Activated CD4-positive, alpha-beta memory T cell treated with anti-CD3 and anti-CD28 coated beads, Interleukin-2, amount 10 ng/mL, durations not matched to agents 7 days and 5 days (primary cell): ENCODE data around the gene LEFTY1. TPM values are rescaled to one million over a fixed set of nuclear protein-coding genes. Genes with fewer than 3 reads are reported as not detected.

Experiments used
- CTCF ChIA-PET: fragments of 350-600 bp; sonication (Branson Sonifier 250); formaldehyde crosslinking; loops from one replicate; lab custom pipeline; 2021; ENCODE audit warnings: antibody characterized with exemption, inconsistent platforms; lab: Charles Lee
- POLR2A ChIA-PET: fragments of 350-600 bp; sonication (Branson Sonifier 250); formaldehyde crosslinking; loops from one replicate; lab custom pipeline; 2021; ENCODE audit warnings: antibody characterized with exemption; lab: Charles Lee
- DNase-seq: peaks from one replicate; pipeline ENCODE4 v3.0.0-alpha.2; 2020
- H3K27ac Mint-ChIP-seq: one replicate; pipeline ENCODE4 v1.8.0; 2021; ENCODE audit warnings: mild to moderate bottlenecking, mixed read lengths
- H3K27me3 Mint-ChIP-seq: one replicate; pipeline ENCODE4 v1.8.0; 2021; ENCODE audit warnings: mixed read lengths
- H3K36me3 Mint-ChIP-seq: one replicate; pipeline ENCODE4 v1.8.0; 2021; ENCODE audit warnings: low read depth, mixed read lengths
- H3K4me1 Mint-ChIP-seq: one replicate; pipeline ENCODE4 v1.8.0; 2021; ENCODE audit warnings: mixed read lengths
- H3K4me3 Mint-ChIP-seq: one replicate; pipeline ENCODE4 v1.8.0; 2021; ENCODE audit warnings: mild to moderate bottlenecking, mixed read lengths
- H3K9me3 Mint-ChIP-seq: one replicate; pipeline ENCODE4 v1.8.0; 2021; ENCODE audit warnings: mixed read lengths
- total RNA-seq, 2 experiments: library from RNA; stranded (reverse); gene quantifications; one replicate each; pipeline ENCODE4 v1.2.3, GENCODE V29; 2021

Gene LEFTY1
- total RNA-seq, 2 experiments from 2014 or later = not detected

GRCh38 chr1:225911191-225912130, 22.5 kb upstream of the LEFTY1 start:
- Mint-ChIP-seq H3K4me1 (peaks cover 4% of the 10 kb centered on the region), H3K36me3 (no peaks in the 10 kb centered on the region), H3K4me3 (no peak overlapping the region), H3K27me3 (peaks cover 6% of the 10 kb centered on the region), H3K9me3 (no peaks in the 10 kb centered on the region), H3K27ac (no peak overlapping the region)
- DNase-seq = peak; percentile 74
- ChIA-PET POLR2A (interaction anchor here (0.8 to 1.8 kb wide), 6 partner anchors 14 to 134 kb away, joined by 3 to 12 read pairs (median 4); partner anchors contain the start of genes SRP9 and TMEM63A), CTCF (interaction anchor here (0.6 to 2.9 kb wide), 23 partner anchors 9 to 436 kb away, joined by 3 to 33 read pairs (median 4); partner anchors contain the start of genes SRP9 and TMEM63A)

DNA sequence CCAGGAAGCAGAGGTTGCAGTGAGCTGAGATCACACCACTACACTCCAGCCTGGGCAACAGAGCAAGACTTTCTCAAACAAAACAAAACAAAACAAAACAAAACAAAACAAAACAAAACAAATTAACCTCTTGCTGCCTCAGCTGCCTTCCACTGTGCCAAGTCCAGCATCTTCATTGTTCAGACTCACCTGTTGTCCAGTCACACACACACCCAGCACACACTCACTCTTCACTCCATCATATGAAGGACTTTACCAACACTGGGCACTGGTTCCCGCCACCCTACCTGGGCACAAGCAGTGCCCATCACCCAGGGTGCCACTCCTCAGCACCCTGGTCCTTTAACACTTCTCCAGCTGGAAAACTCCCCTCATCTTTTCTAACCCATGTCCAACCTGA, 20.5 kb upstream of the LEFTY1 start:
- Mint-ChIP-seq H3K4me1 (peaks cover 4% of the 10 kb centered on the region), H3K36me3 (no peaks in the 10 kb centered on the region), H3K4me3 (no peak overlapping the region), H3K27ac (no peak overlapping the region), H3K9me3 (no peaks in the 10 kb centered on the region), H3K27me3 (peaks cover 8% of the 10 kb centered on the region)
- DNase-seq = no peak
- ChIA-PET CTCF (interaction anchor here (1.1 to 2.9 kb wide), 5 partner anchors 20 to 434 kb away, joined by 3 to 33 read pairs (median 5); partner anchors contain the start of genes SRP9 and TMEM63A), POLR2A (interaction anchor here (1.0 to 2.1 kb wide), 2 partner anchors 13 to 132 kb away, joined by 3 to 6 read pairs; partner anchors contain the start of gene SRP9)

- Mint-ChIP-seq H3K4me1 (peaks cover 4% of the 10 kb centered on the region), H3K9me3 (no peaks in the 10 kb centered on the region), H3K4me3 (no peak overlapping the region), H3K27me3 (peaks cover 13% of the 10 kb centered on the region), H3K36me3 (no peaks in the 10 kb centered on the region), H3K27ac (no peak overlapping the region)
- no peak for DNase-seq
- ChIA-PET CTCF (interaction anchor here (1.1 to 2.5 kb wide), 3 partner anchors 19 to 356 kb away, joined by 3 to 10 read pairs (median 4); partner anchors contain the start of gene SRP9), POLR2A (interaction anchor here (0.7 to 2.1 kb wide), 5 partner anchors 10 to 440 kb away, joined by 3 to 6 read pairs (median 4); partner anchors contain the start of gene SRP9)
These were observed 19.8 kb upstream of the LEFTY1 start for GRCh38 chr1:225908773-225909172.

DNA sequence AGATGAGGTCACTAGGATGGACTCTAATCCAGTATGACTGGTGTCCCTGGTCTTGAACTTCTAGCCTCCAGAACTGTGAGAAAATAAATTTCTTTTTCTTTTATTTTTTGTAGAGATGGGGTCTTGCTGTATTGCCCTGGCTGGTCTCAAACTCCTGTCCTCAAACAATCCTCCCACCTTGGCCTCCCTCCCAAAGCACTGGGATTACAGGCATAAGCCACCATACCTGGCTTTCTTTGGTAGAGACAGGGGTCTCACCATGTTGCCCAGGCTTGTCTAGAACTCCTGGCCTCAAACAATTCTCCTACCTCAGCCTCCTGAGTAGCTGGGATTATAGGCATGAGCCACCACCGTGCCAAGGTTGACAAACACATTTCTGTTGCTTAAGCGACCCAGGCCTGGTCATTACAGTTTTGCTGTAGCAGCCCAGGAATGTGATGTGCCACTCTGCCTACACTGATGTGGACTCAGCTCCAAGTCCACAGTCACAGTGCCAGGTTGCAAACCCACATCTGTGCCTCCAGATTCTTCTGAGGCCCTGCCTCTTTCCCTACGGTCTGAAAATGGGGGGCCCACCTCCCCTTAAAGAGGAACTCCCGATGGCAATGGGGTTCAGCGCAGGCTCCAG, 19.2 kb upstream of the LEFTY1 start:
- Mint-ChIP-seq H3K4me3 (no peak overlapping the region), H3K9me3 (no peaks in the 10 kb centered on the region), H3K36me3 (no peaks in the 10 kb centered on the region), H3K27me3 (peaks cover 17% of the 10 kb centered on the region), H3K4me1 (peaks cover 5% of the 10 kb centered on the region), H3K27ac (no peak overlapping the region)
- CTCF ChIA-PET = interaction anchor here (1.1 to 2.5 kb wide), 2 partner anchors 18 to 130 kb away, joined by 3 to 10 read pairs; partner anchors contain the start of gene SRP9
- POLR2A ChIA-PET = interaction anchor here (0.7 to 2.1 kb wide), 6 partner anchors 10 to 440 kb away, joined by 3 to 6 read pairs (median 4); partner anchors contain the start of genes SRP9 and TMEM63A
- no peak for DNase-seq

GRCh38 chr1:225907341-225907740, 18.4 kb upstream of the LEFTY1 start:
- ChIA-PET POLR2A (interaction anchor here (1.3 kb wide), 1 partner anchor 25 kb away, joined by 4 read pairs; the partner anchor contains the start of gene TMEM63A), CTCF (no interaction called here)
- Mint-ChIP-seq H3K27me3 (peaks cover 19% of the 10 kb centered on the region), H3K4me1 (peaks cover 5% of the 10 kb centered on the region), H3K27ac (no peak overlapping the region), H3K4me3 (no peak overlapping the region), H3K36me3 (no peaks in the 10 kb centered on the region), H3K9me3 (no peaks in the 10 kb centered on the region)
- no peak for DNase-seq

GRCh38 chr1:225906467-225906866, 17.5 kb upstream of the LEFTY1 start:
- no peak for DNase-seq
- Mint-ChIP-seq H3K9me3 (no peaks in the 10 kb centered on the region), H3K27me3 (peaks cover 19% of the 10 kb centered on the region), H3K27ac (no peak overlapping the region), H3K4me3 (no peak overlapping the region), H3K36me3 (no peaks in the 10 kb centered on the region), H3K4me1 (peaks cover 3% of the 10 kb centered on the region)
- ChIA-PET POLR2A (interaction anchor here (1.0 to 1.6 kb wide), 5 partner anchors 9 to 462 kb away, joined by 3 to 7 read pairs (median 3); partner anchors contain the start of gene TMEM63A), CTCF (interaction anchor here (0.5 to 1.1 kb wide), 2 partner anchors 10 to 162 kb away, joined by 3 to 4 read pairs; no protein-coding TSS in a partner anchor)

DNA sequence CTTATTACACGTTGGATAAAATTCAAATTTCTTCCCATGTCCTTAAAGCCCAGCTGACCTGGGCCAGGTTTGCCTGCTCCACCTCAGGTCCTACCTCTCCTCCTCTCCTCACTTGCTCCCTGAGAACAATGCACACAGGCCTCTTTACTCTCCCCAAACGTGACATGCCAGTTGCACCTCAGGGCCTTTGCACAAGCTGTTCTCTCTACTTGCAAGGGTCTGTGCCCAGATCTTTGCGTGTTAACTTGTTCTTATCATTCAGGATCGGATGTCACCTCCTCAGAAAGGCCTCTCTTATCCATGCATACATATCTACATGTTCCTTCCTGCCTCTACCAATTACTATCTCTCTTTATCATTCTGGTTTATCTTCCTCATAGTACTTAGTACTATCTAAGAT, 14.7 kb upstream of the LEFTY1 start:
- CTCF ChIA-PET = no interaction called here
- Mint-ChIP-seq H3K27me3 (peaks cover 25% of the 10 kb centered on the region), H3K4me3 (no peak overlapping the region), H3K9me3 (no peaks in the 10 kb centered on the region), H3K27ac (no peak overlapping the region), H3K4me1 (peaks cover 10% of the 10 kb centered on the region), H3K36me3 (no peaks in the 10 kb centered on the region)
- DNase-seq = no peak
- POLR2A ChIA-PET = interaction anchor here (1.2 to 2.1 kb wide), 2 partner anchors 21 kb away, joined by 4 to 9 read pairs; partner anchors contain the start of genes PYCR2 and TMEM63A

- peak overlapping the region; percentile 46 for H3K27ac Mint-ChIP-seq
- ChIA-PET POLR2A (interaction anchor here (0.9 to 3.6 kb wide), 6 partner anchors 9 to 431 kb away, joined by 3 to 83 read pairs (median 17); partner anchors contain the start of genes PYCR2, SRP9 and TMEM63A), CTCF (interaction anchor here (3.1 kb wide), 1 partner anchor 17 kb away, joined by 27 read pairs; the partner anchor contains the start of gene TMEM63A)
- no peak for DNase-seq
- peaks cover 25% of the 10 kb centered on the region for H3K27me3 Mint-ChIP-seq
- peaks cover 38% of the 10 kb centered on the region for H3K4me1 Mint-ChIP-seq
- no peak overlapping the region for H3K4me3 Mint-ChIP-seq
- no peaks in the 10 kb centered on the region for H3K36me3 Mint-ChIP-seq
- no peaks in the 10 kb centered on the region for H3K9me3 Mint-ChIP-seq
These were observed 10.3 kb upstream of the LEFTY1 start for GRCh38 chr1:225899044-225899925.

DNA sequence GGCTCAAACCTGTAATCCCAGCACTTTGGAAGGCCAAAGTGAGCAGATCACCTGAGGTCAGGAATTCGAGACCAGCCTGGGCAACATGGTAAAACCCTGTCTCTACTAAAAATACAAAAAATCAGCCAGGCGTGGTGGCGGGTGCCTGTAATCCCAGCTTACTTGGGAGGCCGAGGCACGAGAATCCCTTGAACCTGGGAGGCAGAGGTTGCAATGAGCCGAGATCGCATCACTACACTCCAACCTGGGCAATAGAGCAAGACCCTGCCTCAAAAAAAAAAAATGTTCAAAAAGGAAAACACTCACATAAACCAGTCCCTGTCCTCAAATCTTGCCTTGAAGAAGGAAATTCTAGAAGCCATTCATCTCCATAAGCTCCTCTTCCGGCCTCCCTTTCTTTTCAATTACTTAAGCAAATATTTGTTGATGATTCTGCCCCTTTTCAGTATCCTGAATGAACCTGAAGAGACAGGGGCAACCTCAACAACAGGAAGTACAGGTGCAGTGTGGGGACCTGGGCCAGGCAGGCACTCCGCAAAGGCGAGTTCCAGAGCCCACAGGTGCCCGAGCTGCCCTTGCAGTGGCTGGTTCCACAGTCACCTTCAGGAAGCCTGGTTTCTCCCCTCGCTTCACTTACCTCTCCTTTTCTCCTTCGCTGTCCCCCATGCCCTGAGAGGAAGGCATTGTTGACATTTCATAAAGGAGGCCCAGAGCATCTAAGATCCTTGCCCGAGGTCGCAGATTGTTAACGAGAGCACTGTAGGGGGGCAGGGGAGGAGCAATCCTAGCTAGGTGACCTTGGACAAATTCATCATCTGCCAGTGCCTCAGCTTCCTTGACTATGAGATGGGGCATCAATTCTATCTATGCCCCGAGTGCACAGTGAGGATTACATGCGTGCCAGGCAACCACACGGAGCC, 8.9 kb upstream of the LEFTY1 start:
- DNase-seq = no peak
- peaks cover 23% of the 10 kb centered on the region for H3K27me3 Mint-ChIP-seq
- ChIA-PET POLR2A (interaction anchor here (0.5 to 3.6 kb wide), 28 partner anchors 8 to 470 kb away, joined by 3 to 83 read pairs (median 4); partner anchors contain the start of genes H3-3A, LEFTY1, PYCR2 and SDE2), CTCF (interaction anchor here (0.6 to 3.1 kb wide), 9 partner anchors 8 to 121 kb away, joined by 3 to 27 read pairs (median 4); partner anchors contain the start of genes SRP9 and TMEM63A)
- H3K4me3 Mint-ChIP-seq = no peak overlapping the region
- H3K9me3 Mint-ChIP-seq = no peaks in the 10 kb centered on the region
- H3K36me3 Mint-ChIP-seq = no peaks in the 10 kb centered on the region
- H3K4me1 Mint-ChIP-seq = peaks cover 36% of the 10 kb centered on the region
- peak overlapping the region; percentile 64 for H3K27ac Mint-ChIP-seq

DNA sequence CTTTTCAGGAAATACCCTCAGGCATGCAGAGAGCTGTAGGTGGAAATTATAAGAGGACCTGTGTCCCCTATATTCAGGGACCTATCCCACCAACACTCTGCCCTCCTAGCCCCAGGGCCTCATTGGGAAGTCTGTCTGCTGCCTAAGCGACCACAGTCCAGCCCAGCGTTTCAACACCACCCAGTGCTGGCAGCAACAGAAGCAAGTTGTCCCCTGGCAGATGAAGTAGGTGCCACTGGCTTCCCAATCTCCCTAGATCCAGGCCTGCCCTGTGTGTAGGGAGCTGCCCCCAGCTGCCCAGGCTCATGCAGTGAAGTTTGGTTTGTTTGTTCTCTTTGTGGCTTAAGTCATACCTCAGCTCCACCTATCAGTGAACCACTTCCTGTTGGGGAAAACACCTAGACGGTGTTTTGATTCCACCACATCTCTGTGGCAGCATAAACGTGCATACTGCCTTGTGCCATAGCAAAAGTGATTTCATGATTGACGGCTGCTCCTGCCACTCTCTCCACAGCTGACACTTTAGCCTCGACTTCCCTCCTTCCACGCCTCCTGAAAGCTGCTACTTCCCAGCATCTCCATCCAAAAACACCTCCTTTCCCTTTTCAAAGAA, 8.1 kb upstream of the LEFTY1 start:
- ChIA-PET CTCF (interaction anchor here (0.6 to 3.1 kb wide), 9 partner anchors 9 to 120 kb away, joined by 3 to 27 read pairs (median 4); partner anchors contain the start of genes SRP9 and TMEM63A), POLR2A (interaction anchor here (0.7 to 3.6 kb wide), 24 partner anchors 8 to 470 kb away, joined by 3 to 83 read pairs (median 5); partner anchors contain the start of genes H3-3A, LEFTY1, PYCR2 and SDE2)
- Mint-ChIP-seq H3K4me3 (peak overlapping the region; percentile 12), H3K36me3 (no peaks in the 10 kb centered on the region), H3K27ac (peak overlapping the region; percentile 64), H3K9me3 (no peaks in the 10 kb centered on the region), H3K4me1 (peaks cover 36% of the 10 kb centered on the region), H3K27me3 (peaks cover 21% of the 10 kb centered on the region)
- DNase-seq = peak; percentile 83
